ENCODE measurements around the gene VEPH1. TPM values are rescaled to one million over a fixed set of nuclear protein-coding genes. Genes with fewer than 3 reads are reported as not detected.

The VEPH1 gene
- total RNA-seq, 2 experiments from 2014 or later = not detected

GRCh38 chr3:157276801-157277200 lies 226.4 kb downstream of the VEPH1 start:
- CTCF ChIA-PET = no interaction called here
- ATAC-seq = no peak
- intact Hi-C loops (cut with micrococcal nuclease) = no loop called here

GRCh38 chr3:157275832-157276231 lies 227.4 kb downstream of the VEPH1 start:
- Mint-ChIP-seq H3K4me1 (ENCODE audit: low read depth) (no peaks in the 10 kb centered on the region), H3K36me3 (ENCODE audit: low read depth) (no peaks in the 10 kb centered on the region), H3K27me3 (no peaks in the 10 kb centered on the region), H3K4me3 (no peak overlapping the region), H3K27ac (no peak overlapping the region), H3K9me3 (no peaks in the 10 kb centered on the region)
- CTCF ChIA-PET = no interaction called here
- intact Hi-C loops (cut with micrococcal nuclease) = no loop called here
- no peak for DNase-seq
- no peak for ATAC-seq
- POLR2A ChIA-PET = no interaction called here
- no peak for TF ChIP-seq CTCF (IDR thresholded peaks at IDR 0.05)

More at GRCh38 chr3:157276801-157277200, 226.4 kb downstream of the VEPH1 start:
- H3K27me3 Mint-ChIP-seq = no peaks in the 10 kb centered on the region
- H3K4me3 Mint-ChIP-seq = no peak overlapping the region
- H3K9me3 Mint-ChIP-seq = no peaks in the 10 kb centered on the region
- no peak for DNase-seq
- POLR2A ChIA-PET = no interaction called here
- no peak overlapping the region for H3K27ac Mint-ChIP-seq
- no peaks in the 10 kb centered on the region for H3K4me1 Mint-ChIP-seq (ENCODE audit: low read depth)
- H3K36me3 Mint-ChIP-seq (ENCODE audit: low read depth) = no peaks in the 10 kb centered on the region
- TF ChIP-seq CTCF (IDR thresholded peaks at IDR 0.05) = no peak

- ChIA-PET POLR2A (no interaction called here), CTCF (interaction anchor here (1.0 to 2.1 kb wide), 3 partner anchors 9 to 38 kb away, joined by 4 read pairs; no protein-coding TSS in a partner anchor)
- no peak for ATAC-seq
- H3K4me1 Mint-ChIP-seq (ENCODE audit: low read depth) = no peaks in the 10 kb centered on the region
- intact Hi-C loops (cut with micrococcal nuclease) = no loop called here
- no peaks in the 10 kb centered on the region for H3K27me3 Mint-ChIP-seq
- H3K27ac Mint-ChIP-seq = no peak overlapping the region
- H3K9me3 Mint-ChIP-seq = no peaks in the 10 kb centered on the region
- DNase-seq = no peak
- no peak for TF ChIP-seq CTCF (IDR thresholded peaks at IDR 0.05)
- no peak overlapping the region for H3K4me3 Mint-ChIP-seq
- H3K36me3 Mint-ChIP-seq (ENCODE audit: low read depth) = no peaks in the 10 kb centered on the region
These were observed 228.5 kb downstream of the VEPH1 start for GRCh38 chr3:157274644-157275137.

- POLR2A ChIA-PET = no interaction called here
- no peaks in the 10 kb centered on the region for H3K9me3 Mint-ChIP-seq
- H3K4me1 Mint-ChIP-seq (ENCODE audit: low read depth) = no peaks in the 10 kb centered on the region
- H3K27me3 Mint-ChIP-seq = no peaks in the 10 kb centered on the region
- DNase-seq (no peak), ATAC-seq (no peak)
- TF ChIP-seq CTCF (IDR thresholded peaks at IDR 0.05) = no peak
- no peak overlapping the region for H3K4me3 Mint-ChIP-seq
- intact Hi-C loops (cut with micrococcal nuclease) = no loop called here
- CTCF ChIA-PET = no interaction called here
- no peaks in the 10 kb centered on the region for H3K36me3 Mint-ChIP-seq (ENCODE audit: low read depth)
- H3K27ac Mint-ChIP-seq = no peak overlapping the region
These were observed 231.8 kb downstream of the VEPH1 start for GRCh38 chr3:157271283-157271882.

GRCh38 chr3:157268026-157268425 lies 235.2 kb downstream of the VEPH1 start:
- POLR2A ChIA-PET = no interaction called here
- Mint-ChIP-seq H3K4me1 (ENCODE audit: low read depth) (no peaks in the 10 kb centered on the region), H3K4me3 (no peak overlapping the region), H3K9me3 (no peaks in the 10 kb centered on the region), H3K36me3 (ENCODE audit: low read depth) (no peaks in the 10 kb centered on the region), H3K27me3 (no peaks in the 10 kb centered on the region), H3K27ac (no peak overlapping the region)
- DNase-seq (no peak), ATAC-seq (no peak)
- intact Hi-C loops (cut with micrococcal nuclease) = no loop called here
- CTCF ChIA-PET = interaction anchor here (1.2 kb wide), 1 partner anchor 30 kb away, joined by 3 read pairs; no protein-coding TSS in a partner anchor
- TF ChIP-seq CTCF (IDR thresholded peaks at IDR 0.05) = no peak
